Neutrophil (primary cell): ENCODE measurements around the gene CFAP69.

Experiments used
- H3K27ac ChIP-seq: fragments of 200-600 bp; sonication (generic); 2 replicates; pipeline ENCODE4 v1.5.1; 2016; ENCODE audit warnings: mild to moderate bottlenecking, moderate library complexity
- H3K27me3 ChIP-seq: fragments of 200-600 bp; sonication (generic); 2 replicates; pipeline ENCODE4 v1.6.0; 2016; ENCODE audit warnings: mild to moderate bottlenecking
- H3K36me3 ChIP-seq: fragments of 200-600 bp; sonication (generic); 2 replicates; pipeline ENCODE4 v1.5.1; 2017
- H3K4me1 ChIP-seq, 2 experiments: fragments of 200-600 bp in 1 of 2; sonication (generic) in 1 of 2; 1 replicate in 1 of 2; 2 replicates in 1 of 2; pipeline versions ENCODE4 v1.5.1 to v1.6.1; 2013 to 2016; ENCODE audit warnings: low read depth in 1 of 2, low read length in 1 of 2, mild to moderate bottlenecking in 1 of 2, moderate library complexity in 1 of 2; ENCODE audit not compliant: control insufficient read depth in 1 of 2, insufficient read depth in 1 of 2
- H3K4me3 ChIP-seq, 2 experiments: fragments of 200-600 bp in 1 of 2; sonication (generic) in 1 of 2; 1 replicate in 1 of 2; 2 replicates in 1 of 2; pipeline ENCODE4 v1.5.1; 2013 to 2016; ENCODE audit warnings: low read depth in 1 of 2, low read length in 1 of 2, mild to moderate bottlenecking in 1 of 2, moderate library complexity in 1 of 2
- H3K9me3 ChIP-seq: fragments of 200-600 bp; sonication (generic); 2 replicates; pipeline ENCODE4 v1.5.1; 2016
- CTCF ChIP-seq: fragments of 200-600 bp; sonication (generic); IDR thresholded peaks from 2 replicates; pipeline ENCODE4 v1.5.1; 2016; ENCODE audit warnings: antibody characterized with exemption

The CFAP69 gene

GRCh38 chr7:90225601-90226000 lies 19.4 kb upstream of the CFAP69 start:
- Histone ChIP-seq H3K27me3 (peaks cover 29% of the 10 kb centered on the region), H3K4me1 (no peaks in the 10 kb centered on the region), H3K27ac (no peak overlapping the region), H3K4me3 (no peak overlapping the region), H3K9me3 (no peaks in the 10 kb centered on the region), H3K36me3 (no peaks in the 10 kb centered on the region)
- TF ChIP-seq CTCF = no peak

DNA sequence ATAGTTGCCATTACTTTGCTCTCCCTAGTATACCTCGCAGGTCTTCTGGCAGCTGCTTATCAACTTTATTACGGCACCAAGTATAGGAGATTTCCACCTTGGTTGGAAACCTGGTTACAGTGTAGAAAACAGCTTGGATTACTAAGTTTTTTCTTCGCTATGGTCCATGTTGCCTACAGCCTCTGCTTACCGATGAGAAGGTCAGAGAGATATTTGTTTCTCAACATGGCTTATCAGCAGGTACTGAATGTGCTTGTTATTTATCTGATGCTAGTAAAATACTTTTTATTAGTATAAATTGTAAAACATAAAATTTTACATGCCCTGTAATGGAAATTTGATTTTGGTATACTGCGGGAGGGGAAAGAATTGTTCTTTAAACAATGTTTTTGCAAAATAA lies 17.7 kb upstream of the CFAP69 start:
- H3K4me1 ChIP-seq = no peaks in the 10 kb centered on the region
- H3K9me3 ChIP-seq = no peaks in the 10 kb centered on the region
- H3K27ac ChIP-seq = no peak overlapping the region
- H3K27me3 ChIP-seq = peaks cover 23% of the 10 kb centered on the region
- no peaks in the 10 kb centered on the region for H3K36me3 ChIP-seq
- no peak for TF ChIP-seq CTCF
- no peak overlapping the region for H3K4me3 ChIP-seq

DNA sequence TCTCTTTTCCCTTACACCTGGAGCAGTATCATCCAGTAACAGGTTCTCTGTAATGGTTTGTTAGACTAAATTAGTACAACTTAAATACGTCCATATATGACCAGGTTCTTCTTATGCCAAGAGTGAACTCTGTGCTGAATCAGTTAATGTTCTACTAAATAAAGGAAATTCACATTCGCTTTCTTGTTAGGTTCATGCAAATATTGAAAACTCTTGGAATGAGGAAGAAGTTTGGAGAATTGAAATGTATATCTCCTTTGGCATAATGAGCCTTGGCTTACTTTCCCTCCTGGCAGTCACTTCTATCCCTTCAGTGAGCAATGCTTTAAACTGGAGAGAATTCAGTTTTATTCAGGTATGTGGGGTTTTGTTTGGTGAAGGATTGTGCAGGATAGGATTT lies 15.3 kb upstream of the CFAP69 start:
- H3K4me3 ChIP-seq = no peak overlapping the region
- H3K27ac ChIP-seq = no peak overlapping the region
- H3K27me3 ChIP-seq = peaks cover 15% of the 10 kb centered on the region
- no peaks in the 10 kb centered on the region for H3K36me3 ChIP-seq
- no peak for TF ChIP-seq CTCF
- H3K9me3 ChIP-seq = no peaks in the 10 kb centered on the region
- H3K4me1 ChIP-seq = no peaks in the 10 kb centered on the region

DNA sequence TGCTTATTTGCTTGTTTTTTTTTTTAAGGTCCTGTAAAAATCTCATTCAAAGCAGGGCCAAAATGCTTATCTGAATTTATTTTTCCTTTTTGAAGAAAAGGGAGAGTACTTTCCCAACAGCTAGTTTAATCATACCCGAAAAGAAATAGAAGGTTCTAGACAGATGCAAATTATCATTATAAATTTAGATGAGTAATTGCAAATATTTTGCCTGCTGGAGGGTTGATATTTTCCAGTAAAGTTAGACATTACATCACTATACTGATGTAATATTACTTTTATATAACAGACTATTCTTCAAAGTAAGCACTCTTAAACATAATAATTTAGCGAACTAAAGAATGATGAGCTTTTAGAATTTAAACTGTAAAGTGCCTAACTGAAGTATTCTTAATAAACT lies 14.1 kb upstream of the CFAP69 start:
- Histone ChIP-seq H3K36me3 (no peaks in the 10 kb centered on the region), H3K4me1 (no peaks in the 10 kb centered on the region), H3K27ac (no peak overlapping the region), H3K4me3 (no peak overlapping the region), H3K27me3 (peaks cover 17% of the 10 kb centered on the region), H3K9me3 (no peaks in the 10 kb centered on the region)
- no peak for TF ChIP-seq CTCF

DNA sequence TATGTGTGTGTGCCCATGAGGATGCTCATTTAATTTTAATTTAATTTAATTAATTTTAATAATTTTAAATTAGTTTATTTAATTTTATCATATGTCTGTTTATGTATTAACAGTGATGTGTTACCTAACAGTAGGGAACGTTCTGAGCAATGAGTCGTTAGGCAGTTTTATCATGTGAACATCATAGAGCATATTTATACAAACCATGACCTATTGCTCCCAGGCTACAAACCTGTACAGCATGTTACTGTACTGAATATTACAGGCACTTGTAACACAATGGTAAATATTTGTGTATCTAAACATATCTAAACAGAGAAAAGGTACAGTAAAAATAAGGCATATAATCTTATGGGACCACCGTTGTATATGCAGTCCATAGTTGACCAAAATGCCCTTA lies 13.7 kb upstream of the CFAP69 start:
- peaks cover 21% of the 10 kb centered on the region for H3K27me3 ChIP-seq
- no peak overlapping the region for H3K27ac ChIP-seq
- no peak overlapping the region for H3K4me3 ChIP-seq
- no peaks in the 10 kb centered on the region for H3K4me1 ChIP-seq
- no peaks in the 10 kb centered on the region for H3K36me3 ChIP-seq
- H3K9me3 ChIP-seq = no peaks in the 10 kb centered on the region
- no peak for TF ChIP-seq CTCF

GRCh38 chr7:90232430-90232829 lies 12.5 kb upstream of the CFAP69 start:
- TF ChIP-seq CTCF = no peak
- no peaks in the 10 kb centered on the region for H3K4me1 ChIP-seq
- no peak overlapping the region for H3K27ac ChIP-seq
- H3K27me3 ChIP-seq = peaks cover 20% of the 10 kb centered on the region
- H3K4me3 ChIP-seq = no peak overlapping the region
- no peaks in the 10 kb centered on the region for H3K36me3 ChIP-seq
- H3K9me3 ChIP-seq = no peaks in the 10 kb centered on the region
